Measurements from ENCODE around the gene CLMP. TPM values are rescaled to one million over a fixed set of nuclear protein-coding genes. Genes with fewer than 3 reads are reported as not detected.

Gene CLMP
- polyA plus RNA-seq, 3 donors, result 0.33 TPM; not detected in 2

GRCh38 chr11:123041185-123041584 is 153.9 kb downstream of the CLMP start:
- Histone ChIP-seq H3K79me2 (ENCODE audit: insufficient read depth, low read length) (no peaks in the 10 kb centered on the region), H3K36me3 (replicated peaks in 1 of 2; ENCODE audit: control insufficient read depth in 1 of 2, insufficient read depth in 2 of 2, low read length in 2 of 2) (no peaks in the 10 kb centered on the region), H3K4me2 (replicated peaks; ENCODE audit: extremely low read depth, low read length, poor library complexity, severe bottlenecking) (no peak overlapping the region), H3K9ac (ENCODE audit: insufficient read depth, low read length, poor library complexity, severe bottlenecking) (no peak overlapping the region), H3K4me3 (replicated peaks in 1 of 3; ENCODE audit: low read depth in 2 of 3, low read length in 3 of 3) (no peak overlapping the region), H3K27ac (ENCODE audit: low read depth in 1 of 2, low read length in 2 of 2) (no peak overlapping the region), H3K9me3 (replicated peaks in 1 of 2; ENCODE audit: control insufficient read depth in 1 of 2, insufficient read depth in 1 of 2, low read length in 2 of 2) (no peaks in the 10 kb centered on the region), H3K4me1 (ENCODE audit: control insufficient read depth in 1 of 2, insufficient read depth in 2 of 2, low read length in 2 of 2) (no peaks in the 10 kb centered on the region), H2AFZ (ENCODE audit: insufficient read depth, low read depth, low read length, poor library complexity, severe bottlenecking) (no peak overlapping the region), H4K20me1 (ENCODE audit: insufficient read depth, low read length) (no peaks in the 10 kb centered on the region), H3K27me3 (ENCODE audit: control insufficient read depth in 2 of 2, insufficient read depth in 2 of 2, low read length in 2 of 2) (no peaks in the 10 kb centered on the region)
- Mint-ChIP-seq H3K36me3 (no peaks in the 10 kb centered on the region), H3K9me3 (peaks cover 0 to 3% (median 0%) of the 10 kb centered on the region in 7 donors), H3K27ac (no peak overlapping the region), H3K27me3 (ENCODE audit: low read depth in 3 of 3) (peaks cover 1 to 3% (median 2%) of the 10 kb centered on the region in 3 donors), H3K4me3 (no peak overlapping the region), H3K4me1 (no peaks in the 10 kb centered on the region)
- no peak for DNase-seq
- TF ChIP-seq CTCF (IDR thresholded peaks at IDR 0.05), result no peak
- 79% methylated on average over 3 of the region's 10 CpGs for WGBS (ENCODE audit: insufficient coverage)
- intact Hi-C loops (cut with micrococcal nuclease), result no loop called here

GRCh38 chr11:123040111-123040432 is 155.0 kb downstream of the CLMP start:
- no peak overlapping the region for H3K4me2 ChIP-seq (replicated peaks; ENCODE audit: extremely low read depth, low read length, poor library complexity, severe bottlenecking)
- no peak overlapping the region for H2AFZ ChIP-seq (ENCODE audit: insufficient read depth, low read depth, low read length, poor library complexity, severe bottlenecking)
- Mint-ChIP-seq H3K27ac (no peak overlapping the region), H3K36me3 (no peaks in the 10 kb centered on the region), H3K9me3 (peaks cover 0 to 3% (median 0%) of the 10 kb centered on the region in 7 donors), H3K4me1 (peaks cover 4% of the 10 kb centered on the region), H3K4me3 (no peak overlapping the region), H3K27me3 (ENCODE audit: low read depth in 3 of 3) (peaks cover 0 to 4% (median 3%) of the 10 kb centered on the region in 3 donors)
- no peaks in the 10 kb centered on the region for H3K36me3 ChIP-seq (replicated peaks in 1 of 2; ENCODE audit: control insufficient read depth in 1 of 2, insufficient read depth in 2 of 2, low read length in 2 of 2)
- no peak for TF ChIP-seq CTCF (IDR thresholded peaks at IDR 0.05)
- intact Hi-C loops (cut with micrococcal nuclease), result no loop called here
- peaks cover 0 to under 1% of the 10 kb centered on the region in 2 donors for H3K4me1 ChIP-seq (ENCODE audit: control insufficient read depth in 1 of 2, insufficient read depth in 2 of 2, low read length in 2 of 2)
- no peaks in the 10 kb centered on the region for H3K79me2 ChIP-seq (ENCODE audit: insufficient read depth, low read length)
- no peaks in the 10 kb centered on the region for H3K27me3 ChIP-seq (ENCODE audit: control insufficient read depth in 2 of 2, insufficient read depth in 2 of 2, low read length in 2 of 2)
- H4K20me1 ChIP-seq (ENCODE audit: insufficient read depth, low read length), result no peaks in the 10 kb centered on the region
- DNase-seq, result no peak
- no peak overlapping the region for H3K27ac ChIP-seq (ENCODE audit: low read depth in 1 of 2, low read length in 2 of 2)
- H3K4me3 ChIP-seq (replicated peaks in 1 of 3; ENCODE audit: low read depth in 2 of 3, low read length in 3 of 3), result no peak overlapping the region
- 65% methylated on average over 9 of the region's 11 CpGs for WGBS (ENCODE audit: insufficient coverage)
- H3K9ac ChIP-seq (ENCODE audit: insufficient read depth, low read length, poor library complexity, severe bottlenecking), result no peak overlapping the region
- no peaks in the 10 kb centered on the region for H3K9me3 ChIP-seq (replicated peaks in 1 of 2; ENCODE audit: control insufficient read depth in 1 of 2, insufficient read depth in 1 of 2, low read length in 2 of 2)
